NB4 (cell line): Measurements from ENCODE around the gene CREG1.

Experiments
- MYC ChIP-seq: IDR thresholded peaks from 2 replicates; pipeline ENCODE4 v1.6.1; 2011; ENCODE audit warnings: low read depth, low read length
- POLR2A ChIP-seq: IDR thresholded peaks from 2 replicates; pipeline ENCODE4 v1.6.1; 2011; ENCODE audit warnings: mild to moderate bottlenecking; ENCODE audit not compliant: insufficient read length; ENCODE audit errors: extremely low read depth
- TF ChIP-seq, protein P1 (sequence below): IDR thresholded peaks from one replicate; pipeline ENCODE4 v1.5.1; 2012; ENCODE audit warnings: low read depth, low read length

DNA sequence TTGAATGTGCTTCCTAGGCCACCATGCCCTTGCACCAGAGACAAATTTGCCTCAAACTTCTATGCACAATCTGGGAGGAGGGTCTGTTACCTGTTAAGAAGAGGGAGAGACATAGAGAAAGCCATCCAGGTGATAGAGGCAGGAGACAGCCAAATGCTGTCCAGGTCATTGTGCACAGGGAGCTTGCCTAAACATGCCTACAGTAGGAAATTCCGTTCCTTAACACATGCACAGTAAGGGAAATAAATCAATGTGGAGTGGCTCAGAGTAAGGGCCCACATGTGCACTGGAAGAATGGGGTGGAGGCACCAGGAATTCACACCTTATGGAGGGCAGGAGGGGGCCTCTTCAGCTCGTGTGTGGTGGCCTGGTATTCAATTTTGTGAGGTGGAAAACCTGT lies 19.5 kb upstream of the CREG1 start:
- TF ChIP-seq, protein P1, sequence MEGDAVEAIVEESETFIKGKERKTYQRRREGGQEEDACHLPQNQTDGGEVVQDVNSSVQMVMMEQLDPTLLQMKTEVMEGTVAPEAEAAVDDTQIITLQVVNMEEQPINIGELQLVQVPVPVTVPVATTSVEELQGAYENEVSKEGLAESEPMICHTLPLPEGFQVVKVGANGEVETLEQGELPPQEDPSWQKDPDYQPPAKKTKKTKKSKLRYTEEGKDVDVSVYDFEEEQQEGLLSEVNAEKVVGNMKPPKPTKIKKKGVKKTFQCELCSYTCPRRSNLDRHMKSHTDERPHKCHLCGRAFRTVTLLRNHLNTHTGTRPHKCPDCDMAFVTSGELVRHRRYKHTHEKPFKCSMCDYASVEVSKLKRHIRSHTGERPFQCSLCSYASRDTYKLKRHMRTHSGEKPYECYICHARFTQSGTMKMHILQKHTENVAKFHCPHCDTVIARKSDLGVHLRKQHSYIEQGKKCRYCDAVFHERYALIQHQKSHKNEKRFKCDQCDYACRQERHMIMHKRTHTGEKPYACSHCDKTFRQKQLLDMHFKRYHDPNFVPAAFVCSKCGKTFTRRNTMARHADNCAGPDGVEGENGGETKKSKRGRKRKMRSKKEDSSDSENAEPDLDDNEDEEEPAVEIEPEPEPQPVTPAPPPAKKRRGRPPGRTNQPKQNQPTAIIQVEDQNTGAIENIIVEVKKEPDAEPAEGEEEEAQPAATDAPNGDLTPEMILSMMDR: no peak
- TF ChIP-seq MYC (no peak), POLR2A (no peak)
